ENCODE data around the gene AK1. TPM values are rescaled to one million over a fixed set of nuclear protein-coding genes. Genes with fewer than 3 reads are reported as not detected.

The AK1 gene
- total RNA-seq, 2 experiments from 2014 or later, result 46.7 to 52.6 TPM

- POLR2A ChIA-PET, result interaction anchor here (0.6 kb wide), 1 partner anchor 119 kb away, joined by 3 read pairs; no protein-coding TSS in a partner anchor
- TF ChIP-seq, protein P1, sequence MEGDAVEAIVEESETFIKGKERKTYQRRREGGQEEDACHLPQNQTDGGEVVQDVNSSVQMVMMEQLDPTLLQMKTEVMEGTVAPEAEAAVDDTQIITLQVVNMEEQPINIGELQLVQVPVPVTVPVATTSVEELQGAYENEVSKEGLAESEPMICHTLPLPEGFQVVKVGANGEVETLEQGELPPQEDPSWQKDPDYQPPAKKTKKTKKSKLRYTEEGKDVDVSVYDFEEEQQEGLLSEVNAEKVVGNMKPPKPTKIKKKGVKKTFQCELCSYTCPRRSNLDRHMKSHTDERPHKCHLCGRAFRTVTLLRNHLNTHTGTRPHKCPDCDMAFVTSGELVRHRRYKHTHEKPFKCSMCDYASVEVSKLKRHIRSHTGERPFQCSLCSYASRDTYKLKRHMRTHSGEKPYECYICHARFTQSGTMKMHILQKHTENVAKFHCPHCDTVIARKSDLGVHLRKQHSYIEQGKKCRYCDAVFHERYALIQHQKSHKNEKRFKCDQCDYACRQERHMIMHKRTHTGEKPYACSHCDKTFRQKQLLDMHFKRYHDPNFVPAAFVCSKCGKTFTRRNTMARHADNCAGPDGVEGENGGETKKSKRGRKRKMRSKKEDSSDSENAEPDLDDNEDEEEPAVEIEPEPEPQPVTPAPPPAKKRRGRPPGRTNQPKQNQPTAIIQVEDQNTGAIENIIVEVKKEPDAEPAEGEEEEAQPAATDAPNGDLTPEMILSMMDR (IDR thresholded peaks at IDR 0.05), result no peak
- H3K27ac ChIP-seq (ENCODE audit: low read depth in 1 of 2, low read length in 2 of 2), result no peak overlapping the region
- no peak overlapping the region for H3K4me3 Mint-ChIP-seq
- no peaks in the 10 kb centered on the region for H3K27me3 ChIP-seq (ENCODE audit: control insufficient read depth in 1 of 2, insufficient read depth in 2 of 2, low read length in 2 of 2)
- H3K4me1 Mint-ChIP-seq (ENCODE audit: low read depth), result peaks cover 25% of the 10 kb centered on the region
- H3K36me3 ChIP-seq (ENCODE audit: insufficient read depth, low read length), result peaks cover 39% of the 10 kb centered on the region
- DNase-seq (no peak), ATAC-seq (ENCODE audit: poor library complexity) (no peak)
- peaks cover 40% of the 10 kb centered on the region for H3K36me3 Mint-ChIP-seq (ENCODE audit: low read depth)
- intact Hi-C loops (cut with DNase I, micrococcal nuclease), result loop anchor here in 1 of 2 experiments (5.0 kb wide), 1 partner anchor 35 kb away; the partner anchor contains the start of gene AK1
- H3K4me3 ChIP-seq (ENCODE audit: low read length), result no peak overlapping the region
- no peaks in the 10 kb centered on the region for H3K9me3 Mint-ChIP-seq
- H3K9me3 ChIP-seq (ENCODE audit: control insufficient read depth in 1 of 2, insufficient read depth in 1 of 2, low read length in 2 of 2), result no peaks in the 10 kb centered on the region
- CTCF ChIA-PET, result interaction anchor here (2.1 kb wide), 1 partner anchor 9 kb away, joined by 5 read pairs; no protein-coding TSS in a partner anchor
- no peaks in the 10 kb centered on the region for H3K27me3 Mint-ChIP-seq
- H3K4me1 ChIP-seq (ENCODE audit: insufficient read depth, low read length), result peaks cover 38% of the 10 kb centered on the region
- H3K27ac Mint-ChIP-seq, result no peak overlapping the region
Measured at GRCh38 chr9:127912296-127912695, 34.8 kb upstream of the AK1 start.

DNA sequence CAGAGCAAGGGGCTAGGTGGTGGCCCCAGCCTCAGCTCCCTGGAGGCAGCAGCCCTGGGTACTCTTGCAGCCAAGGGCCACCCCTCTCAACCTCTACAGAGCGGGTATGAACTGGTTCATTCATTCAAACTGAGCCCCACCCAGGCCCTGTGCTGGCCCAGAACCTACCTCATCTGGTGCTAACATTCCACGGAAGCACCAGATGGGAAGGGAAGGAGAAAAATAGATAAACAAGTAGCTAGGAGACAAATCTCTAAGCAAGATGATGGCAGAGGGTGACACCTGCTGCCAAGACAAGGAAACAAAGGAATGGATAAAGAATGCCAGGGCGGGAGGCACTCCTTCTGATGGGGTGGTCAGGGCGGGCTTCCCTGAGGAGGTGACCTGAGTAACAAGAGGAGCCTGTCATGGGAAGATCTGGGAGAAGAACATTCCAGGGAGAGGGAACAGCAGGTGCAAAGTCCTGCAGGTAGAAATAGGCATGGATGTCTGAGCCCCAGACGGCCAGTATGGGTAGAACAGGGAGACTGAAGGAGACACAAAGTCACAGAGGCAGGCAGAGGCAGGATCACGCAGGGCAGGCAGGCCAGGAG lies 33.2 kb upstream of the AK1 start:
- H3K4me1 ChIP-seq (ENCODE audit: insufficient read depth, low read length), result peaks cover 41% of the 10 kb centered on the region
- no peaks in the 10 kb centered on the region for H3K27me3 ChIP-seq (ENCODE audit: control insufficient read depth in 1 of 2, insufficient read depth in 2 of 2, low read length in 2 of 2)
- H3K36me3 Mint-ChIP-seq (ENCODE audit: low read depth), result peaks cover 37% of the 10 kb centered on the region
- no peak overlapping the region for H3K27ac ChIP-seq (ENCODE audit: low read depth in 1 of 2, low read length in 2 of 2)
- H3K4me1 Mint-ChIP-seq (ENCODE audit: low read depth), result peaks cover 31% of the 10 kb centered on the region
- intact Hi-C loops (cut with DNase I, micrococcal nuclease), result loop anchor here in 1 of 2 experiments (5.0 kb wide), 1 partner anchor 33 kb away; the partner anchor contains the start of gene AK1
- H3K27ac Mint-ChIP-seq, result peak overlapping the region; percentile 72
- peaks cover 39% of the 10 kb centered on the region for H3K36me3 ChIP-seq (ENCODE audit: insufficient read depth, low read length)
- H3K4me3 ChIP-seq (ENCODE audit: low read length), result no peak overlapping the region
- POLR2A ChIA-PET, result interaction anchor here (0.6 to 0.9 kb wide), 3 partner anchors 12 to 125 kb away, joined by 3 to 5 read pairs (median 3); partner anchors contain the start of gene CDK9
- TF ChIP-seq, protein P1 (IDR thresholded peaks at IDR 0.05), result peak; percentile 60
- peak overlapping the region; percentile 12 for H3K4me3 Mint-ChIP-seq
- CTCF ChIA-PET, result interaction anchor here (0.6 to 2.1 kb wide), 10 partner anchors 9 to 175 kb away, joined by 3 to 9 read pairs (median 4); partner anchors contain the start of genes FPGS, ST6GALNAC6 and TOR2A
- peak in 4 of 14 experiments; percentile 21 to 50 (median 46) for DNase-seq
- no peaks in the 10 kb centered on the region for H3K9me3 Mint-ChIP-seq
- H3K27me3 Mint-ChIP-seq, result no peaks in the 10 kb centered on the region
- no peak for ATAC-seq (ENCODE audit: poor library complexity)
- H3K9me3 ChIP-seq (ENCODE audit: control insufficient read depth in 1 of 2, insufficient read depth in 1 of 2, low read length in 2 of 2), result no peaks in the 10 kb centered on the region

GRCh38 chr9:127909839-127910273 lies 32.4 kb upstream of the AK1 start:
- TF ChIP-seq, protein P1 (IDR thresholded peaks at IDR 0.05), result no peak
- intact Hi-C loops (cut with DNase I, micrococcal nuclease), result loop anchor here (5.0 kb wide), 3 partner anchors 33 to 173 kb away; partner anchors contain the start of genes AK1 (in 1 of the 2), CDK9 (in 1 of the 2) and TOR2A (in 1 of the 2)
- no peak overlapping the region for H3K4me3 Mint-ChIP-seq
- H3K4me1 Mint-ChIP-seq (ENCODE audit: low read depth), result peaks cover 29% of the 10 kb centered on the region
- Histone ChIP-seq H3K27me3 (ENCODE audit: control insufficient read depth in 1 of 2, insufficient read depth in 2 of 2, low read length in 2 of 2) (no peaks in the 10 kb centered on the region), H3K9me3 (ENCODE audit: control insufficient read depth in 1 of 2, insufficient read depth in 1 of 2, low read length in 2 of 2) (no peaks in the 10 kb centered on the region), H3K36me3 (ENCODE audit: insufficient read depth, low read length) (peaks cover 38% of the 10 kb centered on the region), H3K4me3 (ENCODE audit: low read length) (no peak overlapping the region), H3K27ac (ENCODE audit: low read depth in 1 of 2, low read length in 2 of 2) (no peak overlapping the region), H3K4me1 (ENCODE audit: insufficient read depth, low read length) (peaks cover 41% of the 10 kb centered on the region)
- no peaks in the 10 kb centered on the region for H3K27me3 Mint-ChIP-seq
- POLR2A ChIA-PET, result interaction anchor here (0.9 kb wide), 1 partner anchor 11 kb away, joined by 3 read pairs; no protein-coding TSS in a partner anchor
- CTCF ChIA-PET, result interaction anchor here (0.8 to 2.1 kb wide), 5 partner anchors 11 to 174 kb away, joined by 3 to 9 read pairs (median 6); partner anchors contain the start of genes ST6GALNAC6 and TOR2A
- ATAC-seq (ENCODE audit: poor library complexity) (no peak), DNase-seq (peak in 1 of 14 experiments; percentile 21)
- H3K9me3 Mint-ChIP-seq, result no peaks in the 10 kb centered on the region
- peaks cover 37% of the 10 kb centered on the region for H3K36me3 Mint-ChIP-seq (ENCODE audit: low read depth)
- peak overlapping the region; percentile 55 for H3K27ac Mint-ChIP-seq

Data from CD4-positive, alpha-beta T cell (primary cell).